GM21717 (cell line): ENCODE measurements around the gene TMC7.
"Not testable (repeated sequence)": the region's sequence is repeated elsewhere in the genome, so short reads cannot be mapped to it uniquely, and the experiment has no call there.

Source experiments
- ATAC-seq: cut with Tn5 transposase; IDR thresholded peaks from one replicate; pipeline ENCODE4 v1.9.1; 2021; ENCODE audit warnings: mild to moderate bottlenecking, moderate library complexity; ENCODE audit not compliant: unreplicated experiment

TMC7 gene

GRCh38 chr16:18979936-18980335 is 3.8 kb upstream of the TMC7 start:
- ATAC-seq: no peak

GRCh38 chr16:18984435-18985005 is 786 bp downstream of the TMC7 start:
- no peak for ATAC-seq

- not testable (repeated sequence) for ATAC-seq
These were observed 1.5 kb downstream of the TMC7 start for GRCh38 chr16:18985256-18985655.

- ATAC-seq: not testable (repeated sequence)
These were observed 8.0 kb downstream of the TMC7 start for GRCh38 chr16:18991731-18992130.

- ATAC-seq: not testable (repeated sequence)
These were observed 9.8 kb downstream of the TMC7 start for GRCh38 chr16:18993531-18993930.

- not testable (repeated sequence) for ATAC-seq
These were observed 10.4 kb downstream of the TMC7 start for GRCh38 chr16:18994181-18994580.

GRCh38 chr16:18995406-18995805 is 11.7 kb downstream of the TMC7 start:
- ATAC-seq: not testable (repeated sequence)

- not testable (repeated sequence) for ATAC-seq
These were observed 12.8 kb downstream of the TMC7 start for GRCh38 chr16:18996536-18996935.

- ATAC-seq: not testable (repeated sequence)
These were observed 13.3 kb downstream of the TMC7 start for GRCh38 chr16:18997001-18997400.

- no peak for ATAC-seq
These were observed 15.3 kb downstream of the TMC7 start for GRCh38 chr16:18999045-18999393.

GRCh38 chr16:19001788-19002187 is 18.1 kb downstream of the TMC7 start:
- no peak for ATAC-seq

- no peak for ATAC-seq
These were observed 20.2 kb downstream of the TMC7 start for GRCh38 chr16:19003935-19004334.

- no peak for ATAC-seq
These were observed 22.1 kb downstream of the TMC7 start for GRCh38 chr16:19005561-19006445.

GRCh38 chr16:19006446-19007315 is 22.9 kb downstream of the TMC7 start:
- no peak for ATAC-seq

GRCh38 chr16:19008245-19009169 is 24.8 kb downstream of the TMC7 start:
- no peak for ATAC-seq

- no peak for ATAC-seq
These were observed 27.5 kb downstream of the TMC7 start for GRCh38 chr16:19011169-19011731.

- ATAC-seq: no peak
These were observed 30.7 kb downstream of the TMC7 start for GRCh38 chr16:19014461-19014860.

- ATAC-seq: no peak
These were observed 33.4 kb downstream of the TMC7 start for GRCh38 chr16:19017179-19017578.

- no peak for ATAC-seq
These were observed 37.0 kb downstream of the TMC7 start for GRCh38 chr16:19020689-19021088.

- ATAC-seq: no peak
These were observed 38.0 kb downstream of the TMC7 start for GRCh38 chr16:19021747-19022146.
